IMR-90 (cell line): ENCODE measurements around the gene ELAVL1. TPM values are rescaled to one million over a fixed set of nuclear protein-coding genes. Genes with fewer than 3 reads are reported as not detected.
A peak's percentile ranks its signal among the peaks of the same experiment; 100 is the strongest.

Experiments
- ATAC-seq: fragments of 200-7000 bp; cut with Tn5 transposase; 2 replicates; pipeline ENCODE4 v1.9.1; 2020; ENCODE audit warnings: low read depth, mild to moderate bottlenecking, moderate library complexity
- BruUV-seq: library from RNA; stranded (reverse); fragments of 400-500 nt; replicated peaks from 2 replicates; lab custom pipeline; 2021; lab: Mats Ljungman, UMichigan
- CTCF ChIA-PET: fragments of 300-600 bp; formaldehyde crosslinking; extraction: SDS; loops from one replicate; lab custom pipeline; 2021; ENCODE audit warnings: antibody characterized with exemption; lab: Yijun Ruan, JAX
- POLR2A ChIA-PET: fragments of 300-600 bp; sonication (Branson Sonifier 250); formaldehyde crosslinking; loops from one replicate; lab custom pipeline; 2022; ENCODE audit warnings: antibody characterized with exemption; ENCODE audit not compliant: unreplicated experiment; lab: Charles Lee
- DNase-seq: peaks from one replicate; pipeline ENCODE4 v3.0.0; 2013
- H2AFZ ChIP-seq: replicated peaks from 2 replicates; pipeline ENCODE3; 2013; ENCODE audit warnings: low read length, mild to moderate bottlenecking; ENCODE audit not compliant: poor library complexity
- H2AK5ac ChIP-seq: 2 replicates; pipeline ENCODE4 v1.6.1; 2013; ENCODE audit warnings: low read depth, low read length, inconsistent platforms
- H2AK9ac ChIP-seq: replicated peaks from 2 replicates; pipeline ENCODE3; 2013; ENCODE audit warnings: mild to moderate bottlenecking, low read depth, low read length, moderate library complexity; ENCODE audit not compliant: poor library complexity
- H2BK120ac ChIP-seq: 2 replicates; pipeline ENCODE4 v1.6.1; 2013; ENCODE audit warnings: low read depth, low read length, inconsistent platforms
- H2BK15ac ChIP-seq: 3 replicates; pipeline ENCODE4 v1.6.1; 2013; ENCODE audit warnings: low read depth, low read length, inconsistent platforms
- H2BK20ac ChIP-seq: 2 replicates; pipeline ENCODE4 v1.6.1; 2013; ENCODE audit warnings: low read depth, mild to moderate bottlenecking, inconsistent platforms, low read length, moderate library complexity
- H2BK5ac ChIP-seq: 2 replicates; pipeline ENCODE4 v1.6.1; 2013; ENCODE audit warnings: mild to moderate bottlenecking, low read depth, low read length, inconsistent platforms; ENCODE audit not compliant: poor library complexity, severe bottlenecking
- H3K14ac ChIP-seq: replicated peaks from 2 replicates; pipeline ENCODE4 v1.6.1; 2013; ENCODE audit warnings: low read depth, low read length, inconsistent platforms
- H3K18ac ChIP-seq: 2 replicates; pipeline ENCODE4 v1.6.1; 2013; ENCODE audit warnings: low read depth, low read length, control low read depth
- H3K23ac ChIP-seq: 2 replicates; pipeline ENCODE4 v1.6.1; 2013; ENCODE audit warnings: low read depth, low read length, inconsistent platforms
- H3K27ac ChIP-seq: 2 replicates; pipeline ENCODE4 v1.5.1; 2013; ENCODE audit warnings: mild to moderate bottlenecking, control low read depth, low read length; ENCODE audit not compliant: insufficient read depth
- H3K27me3 ChIP-seq: 2 replicates; pipeline ENCODE4 v1.6.1; 2013; ENCODE audit warnings: low read length; ENCODE audit not compliant: control insufficient read depth, insufficient read depth
- H3K36me3 ChIP-seq: 2 replicates; pipeline ENCODE4 v1.6.1; 2013; ENCODE audit warnings: low read length, mixed read lengths; ENCODE audit not compliant: control insufficient read depth, insufficient read depth
- H3K4ac ChIP-seq: 2 replicates; pipeline ENCODE4 v1.6.1; 2013; ENCODE audit warnings: low read depth, low read length, inconsistent platforms
- H3K4me1 ChIP-seq: 2 replicates; pipeline ENCODE4 v1.6.1; 2013; ENCODE audit warnings: low read length, mixed read lengths; ENCODE audit not compliant: control insufficient read depth, insufficient read depth
- H3K4me2 ChIP-seq: 2 replicates; pipeline ENCODE4 v1.6.1; 2013; ENCODE audit warnings: low read depth, mild to moderate bottlenecking, control low read depth, low read length, moderate library complexity
- H3K4me3 ChIP-seq: 2 replicates; pipeline ENCODE4 v1.5.1; 2013; ENCODE audit warnings: low read depth, mild to moderate bottlenecking, control low read depth, low read length, moderate library complexity; ENCODE audit not compliant: insufficient read depth
- H3K56ac ChIP-seq: 2 replicates; pipeline ENCODE4 v1.6.1; 2013; ENCODE audit warnings: low read length, inconsistent platforms; ENCODE audit not compliant: insufficient read depth; ENCODE audit errors: extremely low read depth
- H3K79me1 ChIP-seq, 2 experiments: 2 replicates each; pipeline ENCODE4 v1.6.1; 2013; ENCODE audit warnings: low read length in 2 of 2, inconsistent platforms in 1 of 2, low read depth in 1 of 2
- H3K9ac ChIP-seq: 2 replicates; pipeline ENCODE4 v1.6.1; 2013; ENCODE audit warnings: low read depth, low read length, control low read depth
- H3K9me1 ChIP-seq: 2 replicates; pipeline ENCODE4 v1.6.1; 2013; ENCODE audit warnings: low read length, inconsistent platforms; ENCODE audit not compliant: insufficient read depth
- H3K9me3 ChIP-seq: 2 replicates; pipeline ENCODE4 v1.6.1; 2013; ENCODE audit warnings: low read length; ENCODE audit not compliant: control insufficient read depth, insufficient read depth
- H4K20me1 ChIP-seq: 2 replicates; pipeline ENCODE4 v1.6.1; 2013; ENCODE audit warnings: low read length, inconsistent platforms; ENCODE audit not compliant: insufficient read depth
- H4K5ac ChIP-seq: 2 replicates; pipeline ENCODE4 v1.6.1; 2013; ENCODE audit warnings: mild to moderate bottlenecking, low read depth, low read length, control low read depth
- H4K8ac ChIP-seq, 2 experiments: 2 replicates each; pipeline ENCODE4 v1.6.1; 2013; ENCODE audit warnings: low read depth in 2 of 2, low read length in 2 of 2, control low read depth in 1 of 2, inconsistent platforms in 1 of 2
- H4K91ac ChIP-seq: 2 replicates; pipeline ENCODE4 v1.6.1; 2013; ENCODE audit warnings: low read depth, low read length, inconsistent platforms; ENCODE audit not compliant: insufficient read depth
- BHLHE40 ChIP-seq: fragments of 150-350 bp; IDR thresholded peaks from 2 replicates; pipeline ENCODE4 v1.6.1; 2016; ENCODE audit warnings: mild to moderate bottlenecking, low read depth, low read length
- CEBPB ChIP-seq: IDR thresholded peaks from 2 replicates; pipeline ENCODE4 v1.6.1; 2012; ENCODE audit warnings: low read depth, low read length, improper control_type of control experiment
- CHD1 ChIP-seq: IDR thresholded peaks from 2 replicates; pipeline ENCODE4 v1.6.1; 2012; ENCODE audit warnings: low read depth, low read length, improper control_type of control experiment
- CTCF ChIP-seq: conservative IDR thresholded peaks from 2 replicates; pipeline ENCODE4 v1.5.1; 2012; ENCODE audit warnings: mild to moderate bottlenecking, low read depth, low read length, improper control_type of control experiment
- ELK1 ChIP-seq: fragments of 150-350 bp; IDR thresholded peaks from 2 replicates; pipeline ENCODE4 v1.6.1; 2016; ENCODE audit warnings: low read depth, mild to moderate bottlenecking, low read length, moderate library complexity, borderline replicate concordance
- FOS ChIP-seq: fragments of 150-350 bp; IDR thresholded peaks from 2 replicates; pipeline ENCODE4 v1.6.1; 2016; ENCODE audit warnings: low read depth, low read length
- MAFK ChIP-seq: IDR thresholded peaks from 2 replicates; pipeline ENCODE4 v1.6.1; 2012; ENCODE audit warnings: low read depth, low read length, improper control_type of control experiment
- MAZ ChIP-seq: IDR thresholded peaks from 2 replicates; pipeline ENCODE4 v1.6.1; 2012; ENCODE audit warnings: low read depth, mild to moderate bottlenecking, low read length, improper control_type of control experiment, moderate library complexity, borderline replicate concordance
- MXI1 ChIP-seq: IDR thresholded peaks from 2 replicates; pipeline ENCODE4 v1.6.1; 2012; ENCODE audit warnings: low read depth, mild to moderate bottlenecking, low read length, moderate library complexity, borderline replicate concordance
- NFE2L2 ChIP-seq: fragments of 150-350 bp; IDR thresholded peaks from 2 replicates; pipeline ENCODE4 v1.6.1; 2016; ENCODE audit warnings: low read depth, mild to moderate bottlenecking, low read length
- POLR2A ChIP-seq: IDR thresholded peaks from 2 replicates; pipeline ENCODE4 v1.6.1; 2012; ENCODE audit warnings: mild to moderate bottlenecking, low read depth, low read length
- RAD21 ChIP-seq: IDR thresholded peaks from 2 replicates; pipeline ENCODE4 v1.6.1; 2012; ENCODE audit warnings: low read length, improper control_type of control experiment
- RCOR1 ChIP-seq: IDR thresholded peaks from 2 replicates; pipeline ENCODE4 v1.6.1; 2012; ENCODE audit warnings: mild to moderate bottlenecking, low read length, improper control_type of control experiment; ENCODE audit not compliant: insufficient replicate concordance
- RFX5 ChIP-seq: IDR thresholded peaks from 2 replicates; pipeline ENCODE4 v1.8.0; 2012; ENCODE audit warnings: low read depth, mild to moderate bottlenecking, low read length, moderate library complexity
- SMC3 ChIP-seq: fragments of 150-350 bp; IDR thresholded peaks from 2 replicates; pipeline ENCODE4 v1.6.1; 2016; ENCODE audit warnings: low read depth, mild to moderate bottlenecking, antibody characterized with exemption, low read length, moderate library complexity
- USF2 ChIP-seq: fragments of 150-350 bp; IDR thresholded peaks from 2 replicates; pipeline ENCODE4 v1.6.1; 2017; ENCODE audit warnings: mild to moderate bottlenecking, antibody characterized with exemption, low read length, low read depth
- WGBS, 2 experiments: methylation state at CpG; one replicate each; pipeline versions ENCODE4 v1.1.5 to v1.1.7; 2013; ENCODE audit warnings: missing lambda C conversion rate in 2 of 2; ENCODE audit not compliant: insufficient read length in 1 of 2; ENCODE audit errors: extremely low coverage in 2 of 2; 5-methylcytosine and 5-hydroxymethylcytosine counted together
- dilution Hi-C: fragments of 300-500 bp; cut with HindIII; formaldehyde crosslinking; loops from one replicate; pipeline ENCODE4 v1.14.3; 2018; ENCODE audit warnings: low sequenced_read_pairs; ENCODE audit not compliant: unreplicated experiment
- in situ Hi-C: fragments of 300-500 bp; cut with MboI; formaldehyde crosslinking; loops from 3 replicates; pipeline ENCODE4 v1.14.3; 2019; ENCODE audit warnings: low sequenced_read_pairs, inconsistent platforms, mixed read lengths
- intact Hi-C: fragments of 100-400 bp; cut with micrococcal nuclease; formaldehyde crosslinking; loops from 2 replicates; pipeline ENCODE4 v1.10.0; 2022
- polyA plus RNA-seq, 3 experiments: library from polyadenylated mRNA; depleted of rRNA; stranded (reverse); fragments of >200 nt; gene quantifications; 2 replicates each; pipeline ENCODE4 v1.2.3, GENCODE V29; 2012; ENCODE audit warnings: low replicate concordance in 1 of 3
- total RNA-seq: library from RNA; depleted of rRNA; stranded (reverse); fragments of >200 nt; gene quantifications from 2 replicates; pipeline ENCODE4 v1.2.3, GENCODE V29; 2012

The ELAVL1 gene
- total and polyA plus RNA-seq, 2 of the 4 experiments (the other 2 are of a cell fraction): 55.6 to 59.0 TPM

DNA sequence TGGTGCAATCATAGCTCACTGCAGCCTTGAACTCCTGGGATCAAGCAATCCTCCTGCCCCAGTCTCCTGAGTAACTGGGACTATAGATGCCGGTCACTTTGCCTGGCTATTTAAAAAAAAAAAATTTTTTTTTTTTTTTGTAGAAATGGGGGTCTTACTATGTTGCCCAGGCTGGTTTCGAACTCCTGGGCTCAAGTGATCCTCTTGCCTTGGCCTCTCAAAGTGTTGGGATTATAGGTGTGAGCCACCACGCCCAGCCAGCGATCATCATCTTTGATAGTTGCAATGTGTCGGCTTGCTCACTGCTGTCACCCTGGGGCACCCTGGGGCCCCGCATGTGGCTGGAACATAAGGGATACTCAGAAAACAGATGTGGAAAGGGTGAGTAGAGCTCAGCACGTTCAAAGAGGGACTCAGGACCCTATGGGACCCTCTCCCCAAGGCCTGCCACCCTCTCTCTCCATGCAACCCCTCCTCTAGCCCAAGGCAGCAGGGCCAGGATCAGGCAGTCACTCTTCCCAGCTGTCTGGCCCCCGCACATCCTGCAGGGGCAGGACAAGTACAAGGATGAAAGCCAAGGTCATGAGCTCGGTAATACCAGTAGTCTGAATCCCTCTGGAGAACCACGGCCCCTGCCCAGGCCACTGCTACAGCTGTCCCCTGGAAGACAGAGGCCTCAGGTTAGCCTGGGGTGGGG is 40.6 kb upstream of the ELAVL1 start:
- Histone ChIP-seq H3K4me3 (no peak overlapping the region), H2BK5ac (no peak overlapping the region), H2AK9ac (peak overlapping the region; percentile 50), H3K9me1 (no peaks in the 10 kb centered on the region), H2AK5ac (no peak overlapping the region), H4K20me1 (no peaks in the 10 kb centered on the region), H3K4me1 (peaks cover 2% of the 10 kb centered on the region; the same call in 1 of the 2 replicates), H3K18ac (no peak overlapping the region), H2BK15ac (no peak overlapping the region), H3K27ac (no peak overlapping the region), H2BK20ac (no peak overlapping the region), H4K5ac (no peak overlapping the region), H3K79me1 (no peaks in the 10 kb centered on the region), H3K4ac (no peak overlapping the region), H3K9ac (no peak overlapping the region), H2AFZ (no peak overlapping the region), H4K8ac (no peak overlapping the region), H3K27me3 (peaks cover 15% of the 10 kb centered on the region; the same call in 1 of the 2 replicates), H4K91ac (no peak overlapping the region), H2BK120ac (no peak overlapping the region), H3K9me3 (no peaks in the 10 kb centered on the region), H3K56ac (no peak overlapping the region), H3K36me3 (no peaks in the 10 kb centered on the region), H3K14ac (no peak overlapping the region), H3K4me2 (no peak overlapping the region), H3K23ac (no peak overlapping the region)
- POLR2A ChIA-PET: no interaction called here
- WGBS, 2 experiments: 14% methylated on average over 2 of the region's 10 CpGs; no CpG with 5 or more reads in 1 of the 2 experiments
- DNase-seq: no peak
- CTCF ChIA-PET: no interaction called here
- no peak for TF ChIP-seq MAFK
- TF ChIP-seq CEBPB: no peak
- TF ChIP-seq USF2: no peak
- no peak for TF ChIP-seq NFE2L2
- TF ChIP-seq CTCF: no peak
- no peak for TF ChIP-seq BHLHE40
- TF ChIP-seq MXI1: no peak
- no peak for TF ChIP-seq CHD1
- TF ChIP-seq MAZ: no peak
- TF ChIP-seq RFX5: no peak
- no peak for TF ChIP-seq ELK1
- TF ChIP-seq FOS: no peak
- TF ChIP-seq RAD21: no peak
- TF ChIP-seq RCOR1: no peak
- TF ChIP-seq SMC3: no peak
- no peak for TF ChIP-seq POLR2A
- no peak for ATAC-seq
- intact Hi-C loops: no loop called here
- dilution Hi-C loops: no loop called here
- BruUV-seq: no TSS peak
- in situ Hi-C loops: no loop called here
